HG03378 (cell line): ENCODE measurements around the gene VPS35.
"Not testable (repeated sequence)": the region's sequence is repeated elsewhere in the genome, so short reads cannot be mapped to it uniquely, and the experiment has no call there.

Source experiments
- ATAC-seq: cut with Tn5 transposase; IDR thresholded peaks from one replicate; pipeline ENCODE4 v1.9.1; 2021; ENCODE audit warnings: mild to moderate bottlenecking, moderate library complexity; ENCODE audit not compliant: unreplicated experiment

The VPS35 gene

DNA sequence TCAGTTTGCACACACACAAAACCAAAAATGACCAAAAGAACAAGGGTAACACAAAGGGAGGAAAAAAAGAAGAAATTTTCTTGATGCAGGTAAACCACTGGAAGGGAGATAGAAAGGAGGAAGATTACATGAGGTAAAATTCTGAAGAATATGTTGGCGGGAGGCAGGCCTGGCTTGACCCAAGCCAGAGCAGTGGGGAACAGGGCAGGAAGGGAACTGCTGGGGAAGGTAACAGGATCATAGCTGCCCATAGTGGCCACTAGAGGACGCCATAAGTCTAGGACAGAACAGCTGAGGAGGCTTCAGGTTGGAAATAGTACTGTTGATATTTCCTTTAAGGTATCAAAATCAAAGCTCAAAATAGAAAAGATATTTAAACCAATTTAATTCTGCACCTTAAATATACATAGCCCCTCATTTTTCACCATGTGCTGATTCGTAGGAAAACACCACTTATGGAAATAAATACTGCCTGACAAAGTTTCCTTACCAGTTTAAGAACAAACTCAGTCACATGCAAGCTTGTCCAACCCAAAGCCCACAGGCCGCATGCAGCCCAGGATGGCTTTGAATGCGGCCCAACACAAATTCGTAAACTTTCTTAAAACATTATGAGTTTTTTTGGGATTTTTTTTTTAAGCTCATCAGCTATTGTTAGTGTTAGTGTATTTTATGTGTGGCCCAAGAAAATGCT lies 15.5 kb downstream of the VPS35 start:
- ATAC-seq: no peak

DNA sequence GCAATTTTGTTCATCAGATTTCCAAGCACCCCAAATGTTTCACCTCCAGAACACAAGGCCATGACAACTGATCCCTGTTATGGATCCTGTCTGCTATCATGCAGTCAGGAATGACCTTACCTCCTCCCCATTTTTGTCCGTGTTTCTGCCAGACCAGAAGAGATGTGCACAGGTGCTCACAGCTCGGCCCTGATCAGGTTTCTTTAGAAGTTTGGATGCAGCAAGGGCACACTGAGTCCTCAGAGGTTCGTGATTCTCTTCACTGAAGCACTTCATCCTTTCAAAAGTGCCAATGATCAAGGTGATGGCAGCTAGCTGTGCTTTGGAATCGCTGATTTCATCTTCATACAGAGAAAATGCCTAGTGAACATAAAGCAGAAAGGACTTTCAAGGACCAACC lies 26.9 kb downstream of the VPS35 start:
- ATAC-seq: no peak

DNA sequence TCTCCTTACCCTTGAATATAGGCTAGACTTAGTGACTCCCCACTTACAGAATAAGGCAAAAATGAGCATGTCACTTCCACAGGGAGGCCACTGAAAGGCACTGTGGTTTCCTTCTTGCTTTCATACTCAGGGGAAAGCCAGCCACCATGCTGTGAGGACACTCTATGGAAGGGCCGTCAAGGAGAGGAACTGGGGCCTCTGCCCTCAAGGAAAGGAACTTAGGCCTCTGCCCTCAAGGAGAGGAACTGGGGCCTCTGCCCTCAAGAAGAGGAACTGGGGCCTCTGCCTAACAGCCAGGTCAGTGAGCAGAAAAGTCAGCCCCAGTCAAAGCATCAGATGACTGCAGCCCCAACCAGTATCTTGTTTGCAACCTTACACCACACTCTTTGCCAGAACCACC lies 30.1 kb downstream of the VPS35 start:
- peak; percentile 89 for ATAC-seq

DNA sequence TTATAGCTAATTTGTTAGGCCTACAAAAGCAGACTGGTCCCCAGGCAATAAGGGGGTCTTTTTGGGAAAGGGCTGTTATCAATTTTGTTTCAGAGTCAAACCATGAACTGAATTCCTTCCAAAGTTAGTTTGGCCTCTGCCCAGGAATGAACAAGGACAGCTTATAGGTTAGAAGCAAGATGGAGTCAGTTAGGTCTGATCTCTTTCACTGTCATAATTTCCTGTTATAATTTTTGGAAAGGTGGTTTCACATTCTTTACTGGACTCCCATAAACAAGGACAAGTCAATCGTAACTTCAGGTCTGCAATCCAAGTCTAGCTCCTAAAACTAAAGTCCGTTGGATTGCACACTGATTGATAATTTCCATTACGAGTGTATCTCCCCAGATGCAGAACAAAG lies 37.7 kb downstream of the VPS35 start:
- no peak for ATAC-seq

DNA sequence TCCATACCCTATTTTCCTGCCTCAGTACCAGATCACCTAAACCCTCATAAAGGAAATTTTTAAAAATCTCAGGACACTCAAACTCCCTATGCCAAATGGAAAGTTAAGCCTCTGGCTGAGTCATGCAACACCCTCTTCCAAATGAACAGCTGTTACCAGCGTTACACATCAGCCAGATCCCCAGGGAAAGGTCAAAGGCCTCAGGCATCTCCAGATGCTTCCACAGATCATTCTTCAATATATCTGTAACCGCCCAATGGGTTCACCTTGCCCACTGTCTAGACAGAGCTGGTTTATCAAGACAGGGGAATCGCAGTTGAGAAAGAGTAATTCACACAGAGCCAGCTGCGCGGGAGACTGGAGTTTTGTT lies 38.7 kb downstream of the VPS35 start:
- no peak for ATAC-seq

DNA sequence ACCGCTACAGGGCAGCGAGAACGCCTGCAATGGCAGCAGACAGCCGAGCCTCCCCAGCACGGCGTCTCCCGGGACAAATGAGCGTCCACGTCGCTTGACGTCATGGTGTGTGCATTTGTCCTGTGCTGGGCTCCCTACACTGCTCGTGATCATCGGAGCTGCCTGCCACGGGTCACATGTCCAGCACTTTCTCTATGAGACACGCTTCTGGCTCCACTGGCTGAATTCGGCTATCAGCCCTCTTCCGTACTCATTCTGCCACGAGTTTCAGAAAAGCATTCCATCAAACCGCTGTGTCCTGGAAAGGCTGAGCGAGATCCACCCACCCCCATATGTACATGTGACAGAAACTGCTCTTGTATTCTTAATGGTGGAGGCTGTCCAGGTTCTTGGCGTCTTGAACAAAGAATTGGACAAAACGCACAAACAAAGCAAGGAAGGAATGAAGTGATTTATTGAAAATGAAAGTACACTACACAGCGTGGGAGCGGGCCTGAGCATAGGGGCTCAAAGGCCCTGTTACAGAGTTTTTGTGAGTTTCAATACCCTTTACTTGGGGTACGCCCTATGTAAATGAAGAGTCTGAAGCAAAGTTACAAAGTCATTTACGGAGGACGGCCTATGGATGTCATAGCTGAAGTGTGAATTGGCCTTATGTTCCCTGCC lies 39.3 kb downstream of the VPS35 start:
- no peak for ATAC-seq

DNA sequence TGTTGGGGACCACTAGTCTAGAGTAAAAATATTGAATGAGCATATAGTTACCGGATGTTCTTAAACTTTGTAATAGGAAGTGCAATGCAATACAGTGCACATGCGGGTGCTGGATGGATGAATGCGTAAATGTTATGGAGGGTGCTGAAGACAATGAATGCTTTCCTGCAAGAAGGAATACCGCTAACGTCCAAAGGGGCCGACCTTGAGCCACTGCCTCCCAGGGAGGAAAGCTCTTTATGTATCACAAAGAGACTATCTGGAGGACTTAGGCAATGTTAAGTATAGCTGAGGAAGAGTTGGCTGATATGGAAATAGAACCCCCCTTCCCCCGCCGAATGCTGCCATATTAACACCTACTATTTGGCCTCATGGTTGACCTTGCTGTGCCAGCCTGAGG lies 40.3 kb downstream of the VPS35 start:
- ATAC-seq: no peak

DNA sequence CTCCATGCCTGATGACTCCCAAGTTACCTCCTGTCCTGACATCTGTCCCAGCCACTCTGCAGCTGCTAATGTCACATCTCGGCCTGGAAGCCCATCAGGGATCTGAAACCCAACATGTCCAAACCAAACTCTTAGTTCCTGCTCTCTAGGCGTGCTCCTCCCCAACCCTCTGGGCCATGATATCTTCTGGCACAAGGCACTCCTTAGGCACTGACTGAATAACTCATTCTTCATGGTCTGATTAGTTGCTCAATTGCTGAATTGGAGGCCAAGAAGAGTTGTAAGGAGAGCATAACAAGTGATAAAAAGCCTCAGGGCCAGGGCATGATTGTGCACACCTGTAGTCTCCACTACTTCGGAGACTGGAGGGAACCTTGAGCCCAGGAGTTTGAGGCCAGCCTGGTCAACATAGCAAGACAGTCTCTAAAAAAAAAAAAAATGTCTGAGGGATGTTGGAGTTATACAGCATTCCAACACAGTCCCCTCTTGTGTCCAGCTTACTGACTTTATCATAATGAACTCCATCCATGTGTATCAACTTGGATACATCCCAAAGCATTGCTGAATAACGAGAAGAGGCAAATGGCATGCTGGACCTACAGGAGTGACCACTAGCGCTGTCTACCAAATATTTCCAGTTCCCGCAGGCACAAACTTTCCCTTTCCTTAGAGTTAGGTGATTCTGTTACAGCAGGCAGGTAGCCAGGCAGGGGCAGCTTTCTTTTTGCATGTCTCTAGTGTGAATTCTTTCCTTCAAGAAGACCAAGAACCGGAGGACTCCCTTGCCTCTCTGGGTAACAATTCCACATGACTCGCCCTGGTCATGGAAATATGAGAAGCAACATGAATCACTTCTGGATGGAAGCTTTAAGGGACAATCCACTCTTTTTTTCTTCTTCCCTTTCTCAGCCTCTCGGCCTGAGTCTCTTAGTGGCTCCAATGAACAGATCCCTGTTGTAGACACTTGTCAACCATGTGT lies 49.7 kb downstream of the VPS35 start:
- no peak for ATAC-seq

DNA sequence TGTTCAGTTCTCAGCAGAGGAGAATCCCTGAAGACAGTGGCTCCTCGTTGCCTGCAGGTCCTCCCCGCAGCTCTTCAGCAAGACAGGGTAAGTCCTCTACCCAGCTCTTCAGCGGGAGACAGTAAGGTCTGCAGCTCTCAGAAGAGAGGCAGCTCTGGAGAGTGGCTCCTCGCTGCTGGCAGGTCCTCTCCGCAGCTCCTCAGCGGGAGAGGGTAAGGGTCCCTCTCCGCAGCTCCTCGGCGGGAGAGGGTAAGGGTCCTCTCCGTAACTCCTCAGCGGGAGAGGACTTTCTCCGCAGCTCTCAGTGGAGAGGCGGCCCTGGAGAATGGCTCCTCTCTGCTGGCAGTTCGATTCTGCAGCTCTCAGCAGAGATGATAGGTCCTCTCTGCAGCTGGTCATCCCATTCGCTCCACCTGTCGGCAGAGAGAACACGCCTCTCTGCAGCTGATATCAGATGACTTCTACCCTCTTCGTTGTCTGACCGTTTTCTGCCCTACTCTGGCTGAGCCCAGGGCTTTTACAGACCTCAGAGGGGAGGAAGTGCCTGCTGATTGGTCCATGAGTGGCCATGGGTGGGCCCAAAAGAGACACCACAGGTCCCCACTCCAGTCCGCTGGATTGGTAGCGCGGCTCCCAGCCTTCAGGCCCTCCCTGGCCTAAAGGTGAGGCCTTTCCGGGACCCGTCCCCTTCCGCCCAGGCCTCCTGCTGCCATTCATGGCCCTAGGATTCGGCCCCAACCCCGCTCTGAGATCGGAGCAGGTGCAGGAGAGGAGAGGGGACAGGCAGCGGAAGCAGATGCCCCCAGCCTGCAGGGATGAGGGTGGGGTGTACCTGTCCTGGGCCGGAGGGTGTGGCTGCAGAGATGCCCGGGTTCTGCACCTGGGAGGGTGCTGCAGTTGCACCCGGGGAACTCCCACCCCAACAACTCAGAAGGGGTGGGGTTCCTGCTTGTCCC lies 55.9 kb downstream of the VPS35 start:
- no peak for ATAC-seq

DNA sequence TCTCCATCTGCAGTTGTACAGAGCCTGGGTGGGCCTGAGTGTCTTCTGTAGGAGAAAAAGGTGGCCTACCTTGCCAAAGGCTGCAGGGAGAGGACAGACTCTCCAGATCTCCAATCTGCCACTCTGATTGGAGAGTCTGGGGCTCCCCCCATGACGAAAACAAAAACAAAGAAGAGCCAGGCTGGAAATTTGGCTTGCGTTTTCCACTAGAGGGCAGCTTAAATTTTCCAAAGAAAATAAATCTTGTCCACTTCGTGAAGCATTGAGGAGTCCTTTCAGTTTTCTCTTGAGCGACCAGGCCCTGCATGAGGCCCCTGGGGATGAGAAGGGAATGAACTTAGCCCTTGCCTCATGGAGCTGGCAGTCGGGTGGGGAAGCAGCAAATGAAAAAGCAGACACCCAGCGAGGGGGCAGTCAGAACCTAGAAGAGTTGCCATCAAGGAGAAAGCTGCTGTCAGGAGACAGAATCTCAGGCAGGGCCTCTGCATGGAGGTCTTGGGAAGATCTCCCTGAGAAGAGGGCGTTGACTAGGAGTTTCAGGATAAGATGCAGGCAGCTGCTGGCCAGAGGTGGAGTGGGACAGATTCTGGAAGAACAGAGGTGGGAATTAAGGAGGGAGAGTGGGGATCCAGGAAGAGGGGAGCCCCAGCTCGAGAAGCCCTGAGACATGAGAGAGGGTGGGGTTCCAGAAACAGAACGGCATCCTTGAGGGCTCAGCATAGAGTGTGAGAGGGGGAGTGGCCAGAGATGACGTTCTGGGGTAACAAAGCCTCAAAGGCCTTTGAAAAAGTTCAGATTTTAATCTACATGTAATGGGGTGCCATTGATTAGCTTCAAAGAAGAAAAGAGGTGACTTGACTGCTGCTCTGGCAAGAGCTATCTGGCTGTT lies 59.4 kb downstream of the VPS35 start:
- ATAC-seq: no peak

DNA sequence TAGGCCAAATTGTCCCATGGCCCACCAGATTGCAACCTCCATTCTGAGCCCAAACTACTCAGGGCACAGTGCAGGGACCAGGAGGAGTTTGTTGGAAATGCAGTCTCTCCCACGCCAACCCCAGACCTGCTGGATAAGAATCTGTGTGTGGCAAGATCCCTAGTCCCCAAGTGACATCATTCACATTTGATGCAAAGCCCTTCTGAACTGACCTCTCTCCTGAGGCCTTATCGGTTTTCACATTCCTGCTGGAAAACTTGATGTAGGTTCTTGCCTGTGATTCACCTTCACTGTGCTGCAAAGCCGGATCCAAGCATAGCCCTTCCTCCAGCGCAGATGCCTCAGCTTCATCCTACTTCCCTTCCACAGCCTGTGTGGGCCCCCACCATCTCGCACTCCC lies 61.2 kb downstream of the VPS35 start:
- no peak for ATAC-seq

DNA sequence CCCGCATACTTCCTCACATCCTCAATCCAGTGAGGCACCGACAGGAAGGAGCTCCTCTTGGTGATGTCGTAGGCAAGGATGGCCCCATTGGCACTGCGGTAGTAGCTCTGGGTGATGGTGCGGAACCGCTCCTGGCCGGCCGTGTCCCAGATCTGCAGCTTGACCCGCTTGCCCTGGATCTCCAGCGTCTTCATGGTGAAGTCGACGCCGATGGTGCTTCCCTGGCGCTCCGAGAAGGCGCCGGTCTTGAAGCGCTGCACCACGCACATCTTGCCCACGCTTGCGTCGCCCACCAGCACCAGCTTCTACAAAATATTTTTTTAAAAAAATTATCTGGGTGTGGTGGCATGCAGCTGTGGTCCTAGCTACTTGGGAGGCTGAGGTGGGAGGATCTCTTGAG lies 62.3 kb downstream of the VPS35 start:
- ATAC-seq: not testable (repeated sequence)

DNA sequence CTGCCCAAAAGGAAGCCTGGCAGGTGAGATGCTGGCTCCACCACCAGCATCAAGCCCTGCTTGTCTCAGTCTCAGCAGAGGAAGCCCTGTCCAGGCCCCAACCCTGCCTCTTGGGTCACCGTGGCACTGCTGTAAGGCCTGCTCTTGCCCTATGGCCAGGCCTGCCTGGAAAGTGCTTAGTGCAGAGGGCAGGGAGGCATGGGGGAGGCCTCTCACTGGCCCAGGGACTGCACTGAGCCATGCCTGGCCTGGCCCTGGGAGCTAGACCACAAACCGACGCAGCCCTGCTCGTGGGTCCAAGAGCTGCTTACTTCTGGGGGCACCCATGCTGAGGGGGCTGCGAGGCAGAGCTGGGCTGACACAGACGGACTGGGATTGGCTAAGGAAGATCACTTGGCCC lies 64.1 kb downstream of the VPS35 start:
- ATAC-seq: not testable (repeated sequence)

DNA sequence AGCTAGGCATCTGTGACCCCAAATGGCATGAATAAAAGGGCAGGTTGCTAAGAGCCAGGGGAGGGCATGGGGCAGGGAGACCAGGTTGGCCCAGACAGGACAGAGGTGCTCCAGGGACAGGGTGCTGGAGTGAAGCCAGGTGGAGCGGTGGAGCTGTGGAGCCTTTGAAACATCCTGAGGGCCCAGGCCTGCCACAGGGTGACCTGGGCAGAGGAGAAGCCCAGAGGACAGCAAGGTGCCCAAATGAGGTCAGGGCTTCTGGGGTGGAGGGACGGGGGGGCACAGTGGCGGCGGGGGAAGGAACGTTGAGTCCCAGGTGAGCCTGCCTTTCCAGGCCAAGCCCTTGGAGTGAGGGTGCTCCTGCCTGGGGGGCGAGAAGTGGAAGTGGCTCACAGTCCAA lies 65.3 kb downstream of the VPS35 start:
- not testable (repeated sequence) for ATAC-seq

DNA sequence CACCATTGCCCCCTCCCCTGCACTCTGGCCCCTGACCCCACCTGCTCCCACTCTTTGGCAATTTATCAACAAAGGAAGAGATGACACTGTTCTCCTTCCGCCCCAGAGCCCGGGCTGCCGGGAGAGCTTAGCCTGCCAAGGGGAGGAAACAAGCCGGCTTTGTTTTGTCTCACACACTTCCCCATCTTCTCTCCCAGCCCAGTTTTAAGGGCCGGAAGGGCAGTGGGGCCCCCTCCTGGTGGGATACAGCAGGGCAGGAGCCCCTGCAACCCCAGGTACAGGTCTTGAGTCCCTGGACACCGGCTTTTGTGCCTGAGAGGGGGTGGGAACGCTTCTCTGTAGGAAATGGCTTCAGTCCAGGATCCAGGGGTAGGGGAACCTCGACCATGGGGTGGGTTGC lies 65.7 kb downstream of the VPS35 start:
- not testable (repeated sequence) for ATAC-seq

DNA sequence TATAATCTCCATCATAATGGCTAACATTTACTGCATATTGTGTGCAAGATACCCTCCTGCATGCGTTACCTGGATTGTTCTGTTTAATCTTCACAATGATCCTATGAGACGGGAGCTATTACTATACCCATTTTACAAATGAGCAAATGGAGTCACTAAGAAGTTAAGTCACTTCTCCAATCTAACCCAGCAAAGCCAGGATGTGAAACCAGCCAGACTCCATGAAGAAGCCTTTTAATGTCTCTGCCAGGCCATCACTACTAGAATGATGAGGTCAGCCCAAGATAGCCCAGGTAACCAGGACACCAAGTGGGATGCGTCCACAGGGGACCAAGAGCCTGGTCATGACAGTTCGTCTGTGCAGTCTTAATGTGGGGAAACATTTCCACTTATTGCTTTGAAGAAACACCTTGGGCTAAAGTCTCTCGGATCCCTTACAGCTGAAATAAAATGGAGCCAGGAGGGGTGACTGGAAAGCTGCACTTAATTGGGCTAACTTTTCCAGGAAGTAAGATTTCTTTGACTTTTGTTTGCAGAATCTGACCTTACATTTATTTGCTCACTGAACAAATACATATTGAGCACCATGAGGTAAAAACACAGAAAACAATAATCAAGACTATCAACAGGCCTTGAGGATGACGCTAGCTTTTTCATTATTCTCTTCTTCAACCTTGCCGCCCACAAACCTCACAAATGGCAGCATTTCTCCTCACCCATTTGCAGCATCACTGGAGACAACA lies 66.9 kb downstream of the VPS35 start:
- no peak for ATAC-seq

DNA sequence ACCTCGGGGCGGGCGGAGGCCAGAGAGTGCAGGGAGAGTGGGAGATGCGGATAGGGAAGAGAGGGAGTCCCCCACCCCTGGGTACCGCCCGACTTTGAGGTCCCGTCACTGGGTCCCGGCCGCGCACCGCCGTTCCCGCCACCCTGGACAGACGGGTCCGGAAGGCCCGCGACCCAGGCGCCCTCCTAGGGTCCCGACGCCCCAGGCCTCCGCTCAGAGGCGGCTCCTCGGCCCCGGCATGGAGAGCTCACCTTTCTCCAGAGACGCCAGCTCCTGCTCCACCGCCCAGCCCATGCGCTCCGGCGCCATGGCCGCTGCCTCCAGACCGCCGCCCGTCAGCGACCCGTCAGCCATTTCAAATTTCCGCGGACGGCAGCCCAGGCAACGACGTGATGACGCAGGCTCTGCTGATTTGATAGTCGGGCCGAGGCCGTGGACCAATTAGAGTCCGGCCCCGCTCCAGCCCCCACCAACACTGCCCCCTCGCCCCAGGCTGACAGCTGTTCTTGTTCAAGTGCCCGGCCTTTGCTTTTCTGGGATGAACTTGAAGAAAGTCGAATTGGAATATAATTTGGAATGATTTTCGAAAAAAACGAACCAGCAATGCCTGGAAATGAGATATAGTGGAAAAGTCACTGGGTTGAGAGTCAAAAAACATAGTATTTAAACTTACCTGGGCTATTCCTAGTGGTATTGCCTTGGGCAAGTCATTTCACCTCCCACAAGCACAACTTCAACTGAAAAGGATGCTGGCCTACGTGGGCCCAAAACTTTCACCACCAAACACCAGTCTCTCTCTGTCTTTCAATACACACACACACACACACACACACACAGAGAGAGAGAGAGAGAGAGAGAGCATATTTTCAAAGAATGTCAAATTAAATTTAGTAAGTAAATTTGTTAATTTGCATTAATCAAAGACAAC lies 67.7 kb downstream of the VPS35 start, which contains the start of gene SHCBP1:
Gene SHCBP1, minus strand, starts transcription at position 374 of the 928 bp plus-strand sequence. Its CDS starts 20 bp downstream, at position 354.
- peak; percentile 81 for ATAC-seq
